Measurements from ENCODE around the gene XPO6. TPM values are rescaled to one million over a fixed set of nuclear protein-coding genes. Genes with fewer than 3 reads are reported as not detected.

Gene XPO6
- total and polyA plus RNA-seq, 2 of the 13 experiments (the other 11 are each of a cell fraction or from before 2014, with no cell fraction given), result 109 to 129 TPM

DNA sequence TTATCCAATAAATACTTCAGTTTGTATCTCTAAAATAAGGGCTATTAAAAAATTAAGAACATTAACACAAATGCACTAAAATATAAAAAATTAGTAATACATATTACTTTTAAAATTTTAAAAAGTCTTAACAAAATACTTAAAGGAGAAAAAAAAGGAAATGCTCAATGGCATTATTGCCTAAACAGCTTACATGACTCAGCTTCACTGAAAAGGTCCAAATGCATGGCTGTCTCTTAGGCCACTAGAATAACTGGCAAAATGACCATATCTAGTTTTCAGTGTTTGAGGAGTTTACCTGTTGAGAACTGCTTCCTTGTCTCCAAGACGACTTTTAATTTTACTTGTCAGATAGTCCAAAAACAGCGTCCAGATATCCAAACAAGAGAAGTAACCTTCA is 66.0 kb downstream of the XPO6 start:
- TF ChIP-seq ZNF569 (CRISPR knock-in tag; IDR thresholded peaks at IDR 0.05; ENCODE audit: borderline replicate concordance) (no peak), ZNF253 (CRISPR knock-in tag; IDR thresholded peaks at IDR 0.05; ENCODE audit: borderline replicate concordance) (no peak), CSRNP1 (CRISPR knock-in tag; IDR thresholded peaks at IDR 0.05) (no peak), ARNT2 (CRISPR knock-in tag; IDR thresholded peaks at IDR 0.05; ENCODE audit: low read depth) (no peak), RBM39 (IDR thresholded peaks at IDR 0.05; ENCODE audit: low read depth, low read length, poor library complexity, severe bottlenecking) (no peak), ZNF574 (CRISPR knock-in tag; IDR thresholded peaks at IDR 0.05) (no peak), MNT (IDR thresholded peaks at IDR 0.05) (no peak), ZNF20 (CRISPR knock-in tag; IDR thresholded peaks at IDR 0.05) (no peak), SKI (IDR thresholded peaks at IDR 0.05; ENCODE audit: partially characterized antibody) (no peak), HES4 (CRISPR knock-in tag; IDR thresholded peaks at IDR 0.05; ENCODE audit: borderline replicate concordance) (no peak), PHF20 (CRISPR knock-in tag; IDR thresholded peaks at IDR 0.05) (no peak), MAFG (CRISPR knock-in tag; IDR thresholded peaks at IDR 0.05) (no peak), STAT5B (CRISPR knock-in tag; IDR thresholded peaks at IDR 0.05) (no peak), ZNF224 (CRISPR knock-in tag; IDR thresholded peaks at IDR 0.05) (no peak), ZNF883 (CRISPR knock-in tag; IDR thresholded peaks at IDR 0.05; ENCODE audit: not compliant biosample characterization) (no peak), FOXM1 (CRISPR knock-in tag; IDR thresholded peaks at IDR 0.05) (no peak)
- POLR2A ChIA-PET, result no interaction called here
- ATAC-seq (no peak), DNase-seq (ENCODE audit: low spot score) (no peak), FAIRE-seq (no peak)
- CTCF ChIA-PET (ENCODE audit: low intra/inter-chr PET ratio, low total read pairs), result no interaction called here
- Histone ChIP-seq H3K4me3 (replicated peaks in 1 of 3; ENCODE audit: insufficient read depth in 1 of 3, low read depth in 2 of 3, low read length in 3 of 3) (no peak overlapping the region), H2AFZ (ENCODE audit: low read length) (no peak overlapping the region), H3K79me2 (ENCODE audit: insufficient read depth, low read length) (no peaks in the 10 kb centered on the region), H3K9ac (ENCODE audit: insufficient read depth, low read depth, low read length) (no peak overlapping the region), H3K9me3 (ENCODE audit: low read length) (no peaks in the 10 kb centered on the region), H3K36me3 (replicated peaks in 1 of 2; ENCODE audit: control insufficient read depth in 1 of 2, insufficient read depth in 2 of 2, low read length in 2 of 2) (peaks cover 23 to 74% of the 10 kb centered on the region in 2 experiments), H3K4me1 (ENCODE audit: insufficient read depth, low read length) (no peaks in the 10 kb centered on the region), H4K20me1 (ENCODE audit: insufficient read depth, low read length) (no peaks in the 10 kb centered on the region), H3K27me3 (ENCODE audit: control insufficient read depth in 1 of 2, insufficient read depth in 2 of 2, low read length in 2 of 2) (no peaks in the 10 kb centered on the region), H3K4me2 (ENCODE audit: low read depth, low read length) (no peak overlapping the region), H3K27ac (ENCODE audit: extremely low read length, insufficient read depth, low read length) (no peak overlapping the region)
- in situ Hi-C loops (cut with HindIII; ENCODE audit: extremely low pct_ligation_motif_present, low pct_unique_long_range_greater_than_20kb) (no loop called here), intact Hi-C loops (cut with micrococcal nuclease; ENCODE audit: unreplicated experiment) (no loop called here)
- BruUV-seq (replicated peaks), result no TSS peak
- 94% methylated on average over 2 of the region's 2 CpGs for WGBS (ENCODE audit: low lambda C conversion rate)
